Measurements from ENCODE around the gene NLGN3. TPM values are rescaled to one million over a fixed set of nuclear protein-coding genes. Genes with fewer than 3 reads are reported as not detected.

The NLGN3 gene
- total RNA-seq, 2 experiments from 2014 or later: 0.57 to 1.3 TPM

GRCh38 chrX:71103110-71103983 lies 41.3 kb upstream of the NLGN3 start:
- Histone ChIP-seq H2AFZ (ENCODE audit: low read length) (peak overlapping the region; percentile 26; the same call in 1 of the 2 replicates), H3K9me2 (ENCODE audit: insufficient read depth, low read length) (no peaks in the 10 kb centered on the region), H3K4me3 (ENCODE audit: low read depth, low read length, poor library complexity, severe bottlenecking) (peak overlapping the region; percentile 37), H3K9me3 (ENCODE audit: low read length) (no peaks in the 10 kb centered on the region), H3K36me3 (ENCODE audit: insufficient read depth, low read length) (peaks cover 15% of the 10 kb centered on the region), H3K27ac (ENCODE audit: low read depth, low read length, poor library complexity, severe bottlenecking) (peak overlapping the region; percentile 61), H3K4me2 (ENCODE audit: low read length) (peak overlapping the region; percentile 67), H3K4me1 (ENCODE audit: insufficient read depth, low read length, poor library complexity, severe bottlenecking) (peaks cover 25% of the 10 kb centered on the region), H3K79me2 (ENCODE audit: insufficient read depth, low read depth, low read length) (no peaks in the 10 kb centered on the region), H4K20me1 (ENCODE audit: insufficient read depth, low read length) (no peaks in the 10 kb centered on the region)
- ChIA-PET CTCF (ENCODE audit: unreplicated experiment) (no interaction called here), POLR2A (interaction anchor here (1.5 to 3.6 kb wide), 3 partner anchors 9 to 262 kb away, joined by 4 to 17 read pairs (median 10); partner anchors contain the start of genes IL2RG, MED12 and TAF1)
- DNase-seq (ENCODE audit: low spot score): peak; percentile 60
- intact Hi-C loops (cut with micrococcal nuclease; ENCODE audit: unreplicated experiment): no loop called here
- TF ChIP-seq CTCF (conservative IDR thresholded peaks at IDR 0.05; ENCODE audit: low read length) (no peak), EZH2phosphoT487 (IDR thresholded peaks at IDR 0.05; ENCODE audit: borderline replicate concordance, low read depth, low read length) (no peak)
- BruUV-seq (replicated peaks): no TSS peak

- POLR2A ChIA-PET: interaction anchor here (0.5 to 1.1 kb wide), 2 partner anchors 33 to 1488 kb away, joined by 3 to 5 read pairs; no protein-coding TSS in a partner anchor
- H3K4me3 ChIP-seq (ENCODE audit: low read depth, low read length, poor library complexity, severe bottlenecking): no peak overlapping the region
- no TSS peak for BruUV-seq (replicated peaks)
Observed at GRCh38 chrX:71105628-71106027, 39.0 kb upstream of the NLGN3 start.

More at GRCh38 chrX:71105628-71106027, 39.0 kb upstream of the NLGN3 start:
- peaks cover 32% of the 10 kb centered on the region for H3K36me3 ChIP-seq (ENCODE audit: insufficient read depth, low read length)
- no peak for DNase-seq (ENCODE audit: low spot score)
- H3K9me3 ChIP-seq (ENCODE audit: low read length): no peaks in the 10 kb centered on the region
- peaks cover 46% of the 10 kb centered on the region for H3K4me1 ChIP-seq (ENCODE audit: insufficient read depth, low read length, poor library complexity, severe bottlenecking)
- peaks cover 7% of the 10 kb centered on the region; the same call in 1 of the 2 replicates for H3K79me2 ChIP-seq (ENCODE audit: insufficient read depth, low read depth, low read length)
- TF ChIP-seq CTCF (conservative IDR thresholded peaks at IDR 0.05; ENCODE audit: low read length) (no peak), EZH2phosphoT487 (IDR thresholded peaks at IDR 0.05; ENCODE audit: borderline replicate concordance, low read depth, low read length) (no peak)
- no peaks in the 10 kb centered on the region for H3K9me2 ChIP-seq (ENCODE audit: insufficient read depth, low read length)
- H3K4me2 ChIP-seq (ENCODE audit: low read length): no peak overlapping the region
- H4K20me1 ChIP-seq (ENCODE audit: insufficient read depth, low read length): no peaks in the 10 kb centered on the region
- no peak overlapping the region for H2AFZ ChIP-seq (ENCODE audit: low read length)
- H3K27ac ChIP-seq (ENCODE audit: low read depth, low read length, poor library complexity, severe bottlenecking): no peak overlapping the region
- intact Hi-C loops (cut with micrococcal nuclease; ENCODE audit: unreplicated experiment): no loop called here
- CTCF ChIA-PET (ENCODE audit: unreplicated experiment): no interaction called here
